Upper lobe of left lung (tissue), 6 donors: ENCODE data around the gene VPS9D1. TPM values are rescaled to one million over a fixed set of nuclear protein-coding genes. Genes with fewer than 3 reads are reported as not detected.
"Not testable (repeated sequence)": the region's sequence is repeated elsewhere in the genome, so short reads cannot be mapped to it uniquely, and the experiment has no call there.

Source experiments
- ATAC-seq, 2 donors: fragments of 200-7000 bp; cut with Tn5 transposase; one replicate each; pipeline ENCODE4 v1.9.1; 2022; ENCODE audit warnings: mild to moderate bottlenecking in 2 of 2, moderate library complexity in 2 of 2; ENCODE audit not compliant: low FRiP score in 2 of 2
- DNase-seq, 2 donors: peaks; one replicate each; pipeline ENCODE4 v3.0.0-alpha.2; 2019 to 2020
- H3K27ac ChIP-seq, 4 donors: fragments of 200-600 bp; sonication (generic); one replicate each; pipeline ENCODE4 v1.5.1; 2016 to 2019
- H3K27me3 ChIP-seq, 4 donors: fragments of 200-600 bp; sonication (generic); one replicate each; pipeline ENCODE4 v1.5.1; 2017 to 2019
- H3K36me3 ChIP-seq, 4 donors: fragments of 200-600 bp; sonication (generic); one replicate each; pipeline ENCODE4 v1.5.1; 2016 to 2019
- H3K4me1 ChIP-seq, 4 donors: fragments of 200-600 bp; sonication (generic); one replicate each; pipeline ENCODE4 v1.5.1; 2018 to 2019
- H3K4me3 ChIP-seq, 4 donors: fragments of 200-600 bp; sonication (generic); one replicate each; pipeline ENCODE4 v1.5.1; 2017 to 2019; ENCODE audit warnings: mild to moderate bottlenecking in 2 of 4, moderate library complexity in 1 of 4
- H3K9me3 ChIP-seq, 4 donors: fragments of 200-600 bp; sonication (generic); one replicate each; pipeline ENCODE4 v1.5.1; 2018 to 2019
- EP300 ChIP-seq, 4 donors: sonication (generic); formaldehyde crosslinking; IDR thresholded peaks; one replicate each; pipeline ENCODE4 v1.5.1; 2017; ENCODE audit warnings: antibody characterized with exemption in 4 of 4, control low read depth in 2 of 4
- POLR2A ChIP-seq, 4 donors: fragments of 450-650 bp; IDR thresholded peaks; one replicate each; pipeline ENCODE4 v1.5.1; 2016 to 2017; ENCODE audit warnings: antibody characterized with exemption in 4 of 4, mild to moderate bottlenecking in 2 of 4
- POLR2AphosphoS5 ChIP-seq, 2 donors: sonication (generic); formaldehyde crosslinking; IDR thresholded peaks; one replicate each; pipeline ENCODE4 v1.5.1; 2017; ENCODE audit warnings: antibody characterized with exemption in 2 of 2
- WGBS, 2 donors: methylation state at CpG; one replicate each; pipeline ENCODE4 v1.1.5; 2017 to 2018; 5-methylcytosine and 5-hydroxymethylcytosine counted together
- total RNA-seq, 6 donors: library from RNA; depleted of rRNA in 4 of 6; stranded (reverse); fragments of >200 nt in 4 of 6; gene quantifications; one replicate each; pipeline versions ENCODE4 v1.1.0 to v1.2.1, GENCODE V29; 2016 to 2021
- TF ChIP-seq, protein P1 (sequence below), 6 experiments: fragments of 450-650 bp in 4 of 6; fragments of 200-600 bp in 2 of 6; sonication (generic) in 2 of 6; IDR thresholded peaks; one replicate each; pipeline ENCODE4 v1.5.1; 2016 to 2019; ENCODE audit warnings: antibody characterized with exemption in 6 of 6
- donor health status: DM: no; HTN: no; CAD: no; lungs with moderate emphysema.
- donor health status: DM: no; HTN: yes; CAD: no; lungs with severe emphysema.

VPS9D1 gene
- total RNA-seq, 6 donors from 2014 or later = 7.4 to 45.1 (median 20.2) TPM

DNA sequence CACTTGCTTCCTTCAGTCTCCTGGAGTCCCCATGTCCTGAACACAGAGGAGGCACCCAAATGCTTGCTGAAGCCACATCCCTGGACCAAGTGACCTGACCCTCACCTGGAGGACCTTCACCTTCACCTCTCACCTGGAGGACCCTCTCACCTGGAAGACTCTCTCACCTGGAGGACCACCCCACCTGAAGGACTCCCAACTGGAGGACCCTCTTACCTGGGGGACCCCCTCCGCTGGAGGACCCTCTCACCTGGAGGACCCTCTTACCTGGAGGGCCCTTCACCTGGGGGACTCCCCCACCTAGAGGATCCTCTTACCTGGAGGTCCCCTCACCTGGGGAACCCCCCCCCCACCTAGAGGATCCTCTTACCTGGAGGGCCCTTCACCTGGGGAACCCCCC is 34.8 kb downstream of the VPS9D1 start:
- no peaks in the 10 kb centered on the region for H3K9me3 ChIP-seq
- ATAC-seq (no peak), DNase-seq (no peak)
- TF ChIP-seq POLR2AphosphoS5 (IDR thresholded peaks at IDR 0.05) (no peak), POLR2A (IDR thresholded peaks at IDR 0.05) (no peak)
- TF ChIP-seq, protein P1, sequence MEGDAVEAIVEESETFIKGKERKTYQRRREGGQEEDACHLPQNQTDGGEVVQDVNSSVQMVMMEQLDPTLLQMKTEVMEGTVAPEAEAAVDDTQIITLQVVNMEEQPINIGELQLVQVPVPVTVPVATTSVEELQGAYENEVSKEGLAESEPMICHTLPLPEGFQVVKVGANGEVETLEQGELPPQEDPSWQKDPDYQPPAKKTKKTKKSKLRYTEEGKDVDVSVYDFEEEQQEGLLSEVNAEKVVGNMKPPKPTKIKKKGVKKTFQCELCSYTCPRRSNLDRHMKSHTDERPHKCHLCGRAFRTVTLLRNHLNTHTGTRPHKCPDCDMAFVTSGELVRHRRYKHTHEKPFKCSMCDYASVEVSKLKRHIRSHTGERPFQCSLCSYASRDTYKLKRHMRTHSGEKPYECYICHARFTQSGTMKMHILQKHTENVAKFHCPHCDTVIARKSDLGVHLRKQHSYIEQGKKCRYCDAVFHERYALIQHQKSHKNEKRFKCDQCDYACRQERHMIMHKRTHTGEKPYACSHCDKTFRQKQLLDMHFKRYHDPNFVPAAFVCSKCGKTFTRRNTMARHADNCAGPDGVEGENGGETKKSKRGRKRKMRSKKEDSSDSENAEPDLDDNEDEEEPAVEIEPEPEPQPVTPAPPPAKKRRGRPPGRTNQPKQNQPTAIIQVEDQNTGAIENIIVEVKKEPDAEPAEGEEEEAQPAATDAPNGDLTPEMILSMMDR (IDR thresholded peaks at IDR 0.05) = no peak
- H3K4me1 ChIP-seq = peaks cover 10 to 20% (median 12%) of the 10 kb centered on the region in 4 donors
- H3K27ac ChIP-seq = no peak overlapping the region
- H3K27me3 ChIP-seq = no peaks in the 10 kb centered on the region
- H3K36me3 ChIP-seq = peaks cover 0 to 9% (median 6%) of the 10 kb centered on the region in 4 donors
- 64% methylated on average over 1 of the region's 1 CpG; no CpG with 5 or more reads in 1 of the 2 donors for WGBS, 2 donors
- H3K4me3 ChIP-seq = peak overlapping the region in 3 of 4 donors; percentile 71 to 95 (median 72)

DNA sequence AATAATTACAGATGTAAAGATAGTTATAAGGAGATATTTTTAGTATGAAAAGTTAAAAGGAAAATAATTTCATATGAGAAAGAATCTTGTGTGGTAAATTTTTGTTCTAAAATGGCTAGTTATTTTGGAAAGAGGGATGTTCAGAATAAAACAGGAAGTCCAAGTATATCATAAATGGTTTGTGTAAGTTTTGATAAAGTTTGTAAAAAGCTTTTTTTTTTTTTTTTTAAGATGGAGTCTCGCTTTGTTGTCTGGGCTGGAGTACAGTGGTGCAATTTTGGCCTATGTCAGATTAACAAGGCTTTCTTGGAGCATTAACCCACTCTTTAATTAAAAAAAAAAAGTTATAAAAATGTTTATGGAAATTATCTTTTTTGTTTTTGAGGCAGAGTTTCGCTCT is 42.4 kb downstream of the VPS9D1 start:
- ATAC-seq (no peak), DNase-seq (no peak)
- H3K27me3 ChIP-seq = no peaks in the 10 kb centered on the region
- 96 to 98% methylated on average over 2 of the region's 2 CpGs for WGBS, 2 donors
- H3K9me3 ChIP-seq = peaks cover 0 to 4% (median 0%) of the 10 kb centered on the region in 4 donors
- no peaks in the 10 kb centered on the region for H3K36me3 ChIP-seq
- no peak overlapping the region for H3K4me3 ChIP-seq
- no peaks in the 10 kb centered on the region for H3K4me1 ChIP-seq
- TF ChIP-seq EP300 (IDR thresholded peaks at IDR 0.05) = no peak
- TF ChIP-seq, protein P1 (IDR thresholded peaks at IDR 0.05) = no peak
- TF ChIP-seq POLR2A (IDR thresholded peaks at IDR 0.05) = no peak
- no peak for TF ChIP-seq POLR2AphosphoS5 (IDR thresholded peaks at IDR 0.05)
- H3K27ac ChIP-seq = no peak overlapping the region

DNA sequence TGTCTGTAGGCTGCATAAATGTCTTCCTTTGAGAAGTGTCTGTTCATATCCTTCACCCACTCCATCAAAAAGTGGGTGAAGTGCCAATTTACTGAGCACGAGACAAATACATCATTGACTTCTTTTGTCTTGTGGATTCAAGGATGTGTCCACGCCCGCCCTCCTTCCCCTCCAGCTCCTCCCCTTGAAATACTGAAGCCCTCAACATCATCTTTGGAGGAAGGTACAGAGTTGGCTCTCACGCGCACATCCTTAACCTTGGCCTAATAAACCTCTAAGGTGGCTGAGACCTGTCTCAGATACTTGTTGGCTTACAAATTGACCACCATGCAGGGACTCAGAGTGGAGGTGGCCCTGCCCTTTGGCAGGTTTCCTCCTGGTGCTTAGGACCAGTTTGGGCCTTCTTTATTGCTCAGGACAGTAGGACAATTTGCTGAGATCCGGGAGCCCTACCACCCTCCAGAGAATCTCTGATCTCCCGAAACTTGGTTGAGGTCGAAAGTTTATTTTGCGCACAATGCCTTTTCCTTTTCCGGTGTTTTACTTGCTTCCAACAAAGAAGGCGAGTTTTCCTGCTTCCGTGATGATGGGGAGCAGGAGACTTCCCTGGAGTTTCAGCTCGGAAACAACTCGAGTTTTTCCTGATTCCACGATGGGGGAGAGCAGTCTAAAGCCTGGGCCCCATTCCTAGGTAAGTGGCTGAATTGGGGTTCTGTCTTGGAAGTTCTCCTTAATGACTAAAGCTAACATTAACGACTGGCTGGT is 48.3 kb downstream of the VPS9D1 start:
- DNase-seq = no peak
- TF ChIP-seq POLR2A (IDR thresholded peaks at IDR 0.05) (no peak), POLR2AphosphoS5 (IDR thresholded peaks at IDR 0.05) (peak in 1 of 2 donors; percentile 3)
- Histone ChIP-seq H3K4me1 (peaks cover 0 to 15% (median 2%) of the 10 kb centered on the region in 4 donors), H3K36me3 (no peaks in the 10 kb centered on the region), H3K27ac (peak overlapping the region; percentile 48 to 74 (median 68)), H3K27me3 (no peaks in the 10 kb centered on the region), H3K9me3 (no peaks in the 10 kb centered on the region), H3K4me3 (no peak overlapping the region)
- no peak for ATAC-seq
- WGBS, 2 donors = 73 to 75% methylated on average over 16 of the region's 16 CpGs

DNA sequence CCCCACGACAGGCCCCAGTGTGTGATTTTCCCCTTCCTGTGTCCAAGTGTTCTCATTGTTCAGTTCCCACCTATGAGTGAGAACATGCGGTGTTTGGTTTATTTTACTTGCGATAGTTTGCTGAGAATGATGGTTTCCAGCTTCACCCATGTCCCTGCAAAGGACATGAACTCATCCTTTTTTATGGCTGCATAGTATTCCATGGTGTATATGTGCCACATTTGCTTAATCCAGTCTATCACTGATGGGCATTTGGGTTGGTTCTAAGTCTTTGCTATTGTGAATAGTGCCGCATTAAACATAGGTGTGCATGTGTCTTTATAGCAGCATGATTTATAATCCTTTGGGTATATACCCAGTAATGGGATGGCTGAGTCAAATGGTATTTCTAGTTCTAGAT is 49.1 kb downstream of the VPS9D1 start:
- H3K27me3 ChIP-seq, DNase-seq, ATAC-seq, H3K4me3 ChIP-seq, H3K9me3 ChIP-seq, H3K27ac ChIP-seq, H3K36me3 ChIP-seq: not testable (repeated sequence)
- H3K4me1 ChIP-seq = peaks cover 0 to 15% (median 2%) of the 10 kb centered on the region in 4 donors
- 87 to 93% methylated on average over 4 of the region's 4 CpGs for WGBS, 2 donors

DNA sequence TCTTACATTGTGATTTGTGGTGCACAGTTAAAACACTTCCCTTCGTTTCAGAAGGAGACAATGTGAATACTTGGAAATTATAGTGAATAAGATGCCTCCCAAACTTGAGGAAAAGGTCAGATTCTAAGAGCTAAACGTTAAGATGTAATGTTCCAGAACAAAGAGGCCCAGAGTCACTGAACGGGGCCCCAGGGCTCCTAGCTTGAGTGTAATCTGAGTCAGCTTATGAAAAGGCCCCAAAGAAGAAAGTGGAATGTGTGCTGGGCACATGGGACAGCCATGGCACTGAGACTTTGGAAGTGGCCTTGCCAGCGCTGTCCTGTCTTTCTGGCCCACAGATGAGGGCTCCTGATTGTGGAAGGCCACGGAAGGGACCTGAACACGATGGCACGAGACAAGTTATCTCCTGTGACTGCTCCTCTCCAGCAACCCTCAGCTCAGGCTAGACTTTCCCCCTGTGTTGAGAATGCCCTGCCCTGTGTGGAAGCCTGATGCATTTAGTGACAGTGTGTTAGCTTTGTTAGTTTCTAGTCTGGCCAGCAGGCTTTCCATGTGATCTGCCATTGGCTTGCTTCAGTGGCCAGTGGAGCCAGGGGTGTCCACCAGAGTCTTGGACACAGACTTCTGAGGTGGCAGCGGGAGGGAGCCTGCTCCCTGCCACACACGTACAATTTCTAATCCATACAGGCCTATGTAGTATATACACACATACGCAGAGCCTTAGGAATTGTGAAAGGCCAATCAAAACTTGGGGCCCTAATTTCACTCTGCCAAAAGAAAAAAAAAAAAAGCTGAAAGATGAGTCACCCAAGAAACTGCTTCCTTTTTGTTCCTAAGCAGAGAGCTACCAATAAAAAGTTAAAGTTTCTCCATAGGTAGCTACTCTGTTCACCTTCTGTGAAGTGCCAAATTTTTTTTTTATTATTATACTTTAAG is 49.9 kb downstream of the VPS9D1 start:
- Histone ChIP-seq H3K4me1 (peaks cover 0 to 15% (median 2%) of the 10 kb centered on the region in 4 donors), H3K27me3 (no peaks in the 10 kb centered on the region), H3K9me3 (no peaks in the 10 kb centered on the region), H3K36me3 (no peaks in the 10 kb centered on the region), H3K27ac (no peak overlapping the region), H3K4me3 (no peak overlapping the region)
- WGBS, 2 donors = 84 to 91% methylated on average over 9 to 10 of the region's 10 CpGs
- TF ChIP-seq, protein P1 (IDR thresholded peaks at IDR 0.05) = no peak
- TF ChIP-seq POLR2AphosphoS5 (IDR thresholded peaks at IDR 0.05) (no peak), POLR2A (IDR thresholded peaks at IDR 0.05) (no peak), EP300 (IDR thresholded peaks at IDR 0.05) (no peak)
- DNase-seq (no peak), ATAC-seq (no peak)
